GM18517 (cell line): ENCODE results near the gene MRPL34.

ENCODE experiments used
- ATAC-seq: cut with Tn5 transposase; IDR thresholded peaks from one replicate; pipeline ENCODE4 v1.9.1; 2021; ENCODE audit warnings: mild to moderate bottlenecking, moderate library complexity; ENCODE audit not compliant: unreplicated experiment

The MRPL34 gene

GRCh38 chr19:17340302-17340870, 34.7 kb downstream of the MRPL34 start:
- ATAC-seq, result no peak

- ATAC-seq, result no peak
These were observed 35.2 kb downstream of the MRPL34 start for GRCh38 chr19:17340871-17341357.

DNA sequence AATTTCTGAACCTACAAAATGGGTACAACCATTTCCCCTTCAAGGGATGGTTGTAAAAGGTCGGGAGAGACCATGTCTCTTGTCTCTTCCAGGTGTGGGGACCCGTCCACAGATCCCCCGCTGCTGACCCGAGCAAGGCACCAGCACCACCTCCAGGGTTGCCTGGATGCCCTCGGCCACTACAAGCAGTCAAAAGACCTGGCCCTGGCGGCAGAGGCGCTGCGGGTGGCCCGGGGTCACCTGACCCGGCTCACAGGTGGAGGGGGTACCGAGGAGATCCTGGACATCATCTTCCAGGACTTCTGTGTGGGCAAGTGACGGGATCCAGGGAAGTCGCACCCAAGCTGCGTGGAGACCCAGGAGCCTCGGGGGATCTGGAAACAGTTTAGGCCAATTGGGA, 35.7 kb downstream of the MRPL34 start:
- ATAC-seq, result no peak

GRCh38 chr19:17341845-17342244, 36.2 kb downstream of the MRPL34 start:
- no peak for ATAC-seq

DNA sequence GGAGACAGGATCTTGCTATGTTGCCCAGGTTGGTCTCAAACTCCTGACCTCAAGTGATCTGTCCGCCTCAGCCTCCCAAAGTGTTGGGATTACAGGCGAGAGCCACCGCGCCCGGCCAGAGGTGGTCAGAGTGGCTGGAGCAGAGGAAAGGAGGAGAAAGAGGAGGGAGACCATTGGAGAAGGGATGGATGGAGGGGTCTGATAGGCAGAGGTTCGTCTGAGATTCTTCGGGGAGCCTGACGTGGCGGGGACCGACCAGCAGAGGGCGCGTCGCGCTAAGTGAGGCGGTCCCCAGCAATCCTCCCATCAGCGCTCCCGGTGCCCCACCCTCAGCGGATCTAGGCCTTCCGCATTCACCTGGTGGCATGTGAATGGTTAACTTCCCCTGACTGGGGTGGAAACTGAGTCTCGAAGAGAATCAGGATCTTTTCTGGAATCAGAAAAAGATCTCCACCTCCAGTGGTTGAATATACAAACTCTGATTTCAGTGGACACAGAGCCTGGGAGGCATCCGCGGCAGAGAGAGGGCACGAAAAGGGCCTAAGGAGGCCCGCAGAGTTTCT, 40.5 kb downstream of the MRPL34 start:
- ATAC-seq, result no peak

DNA sequence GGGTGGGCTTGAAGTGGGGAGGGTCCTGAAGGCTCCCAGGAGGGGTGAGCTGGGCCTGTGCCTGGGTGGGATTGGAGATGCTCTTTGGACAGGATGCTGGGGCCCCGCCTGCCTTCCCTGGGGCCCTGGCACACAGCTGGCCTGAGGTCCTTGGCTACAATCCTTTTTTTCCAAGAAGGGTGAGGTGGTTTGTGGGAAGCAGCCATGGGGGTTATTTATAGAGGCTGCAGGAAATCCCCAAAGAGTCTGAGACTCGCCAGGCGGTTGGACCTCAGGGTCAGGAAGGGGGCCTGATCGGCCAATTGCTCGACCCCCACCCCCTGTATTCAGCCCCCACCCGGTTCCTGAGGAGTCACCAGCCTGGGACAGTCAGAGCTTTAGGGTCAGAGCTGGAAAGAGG, 41.7 kb downstream of the MRPL34 start:
- ATAC-seq, result no peak

DNA sequence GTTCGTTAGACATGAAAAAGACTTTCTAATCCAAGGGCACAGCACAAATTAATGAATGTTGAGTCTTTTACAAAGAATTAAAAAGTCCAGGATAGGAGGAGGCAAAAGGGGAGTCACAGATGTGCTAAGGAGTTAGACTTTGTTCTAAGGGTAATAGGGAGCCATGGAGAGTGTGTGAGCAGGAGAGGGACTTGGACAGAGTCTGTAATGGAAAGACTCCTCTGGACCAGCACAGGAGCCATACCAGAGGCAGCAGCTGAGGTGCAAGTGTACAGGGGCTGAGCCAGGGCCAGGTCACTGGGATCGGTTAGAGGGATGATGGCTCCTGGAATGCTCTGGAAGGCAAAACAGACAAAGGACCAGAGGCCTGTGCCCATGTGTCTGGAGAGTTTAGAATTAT, 42.2 kb downstream of the MRPL34 start:
- ATAC-seq, result no peak

GRCh38 chr19:17348700-17349099, 43.0 kb downstream of the MRPL34 start:
- ATAC-seq, result no peak

GRCh38 chr19:17351815-17352435, 46.3 kb downstream of the MRPL34 start:
- no peak for ATAC-seq

GRCh38 chr19:17352608-17353280, 47.1 kb downstream of the MRPL34 start:
- ATAC-seq, result no peak

DNA sequence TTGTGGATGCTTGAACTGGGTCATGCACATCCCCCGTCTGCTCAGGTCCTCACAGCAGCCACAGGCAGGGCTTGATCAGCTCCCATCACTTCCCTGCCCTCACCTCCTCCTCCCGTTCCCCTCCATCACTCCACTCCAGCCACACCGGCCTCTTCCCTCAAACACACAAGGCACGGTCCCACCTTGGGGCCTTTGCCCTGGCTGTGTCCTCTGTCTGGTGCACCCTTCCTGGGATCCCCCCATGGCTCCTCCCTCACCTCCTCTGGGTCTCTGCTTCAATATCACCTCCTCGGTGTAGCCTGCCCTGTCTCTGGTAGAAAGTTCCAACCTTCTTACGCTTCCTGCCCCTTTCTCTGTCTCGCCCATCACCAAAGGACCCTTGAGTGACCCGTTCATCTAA, 47.7 kb downstream of the MRPL34 start:
- no peak for ATAC-seq
